SIG-M5 treated with dmso at 0.1 percent for 504 hours (cell line): Measurements from ENCODE around the gene MAGI2.

ENCODE experiments used
- DNase-seq: peaks from one replicate; lab custom pipeline; 2025; ENCODE audit not compliant: unreplicated experiment; lab: John Stamatoyannopoulos, UW

The MAGI2 gene

GRCh38 chr7:78967046-78967445 lies 486.4 kb downstream of the MAGI2 start:
- DNase-seq = no peak

GRCh38 chr7:78959477-78959876 lies 494.0 kb downstream of the MAGI2 start:
- DNase-seq = no peak

- no peak for DNase-seq
Measured at GRCh38 chr7:78955329-78955728, 498.1 kb downstream of the MAGI2 start.

GRCh38 chr7:78953726-78954363 lies 499.6 kb downstream of the MAGI2 start:
- no peak for DNase-seq

DNA sequence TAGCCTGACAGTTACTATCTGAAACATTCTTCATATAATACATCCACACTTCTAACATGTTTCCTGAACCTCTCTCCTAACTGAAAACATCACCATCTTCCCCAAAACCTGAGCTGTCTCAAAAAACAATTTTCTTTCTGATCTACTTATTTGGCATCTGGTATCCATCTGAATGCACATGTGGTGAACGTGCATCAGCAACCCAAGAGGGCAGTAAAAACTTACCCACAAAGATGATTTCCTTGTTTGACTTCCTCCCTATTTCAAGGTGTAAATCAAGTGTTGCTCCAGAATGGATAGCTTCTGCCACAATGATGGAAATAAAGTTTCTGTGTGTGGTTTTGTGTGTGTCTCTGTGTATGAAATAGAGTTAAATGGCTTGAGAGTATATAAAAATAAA lies 500.4 kb downstream of the MAGI2 start:
- DNase-seq = no peak

DNA sequence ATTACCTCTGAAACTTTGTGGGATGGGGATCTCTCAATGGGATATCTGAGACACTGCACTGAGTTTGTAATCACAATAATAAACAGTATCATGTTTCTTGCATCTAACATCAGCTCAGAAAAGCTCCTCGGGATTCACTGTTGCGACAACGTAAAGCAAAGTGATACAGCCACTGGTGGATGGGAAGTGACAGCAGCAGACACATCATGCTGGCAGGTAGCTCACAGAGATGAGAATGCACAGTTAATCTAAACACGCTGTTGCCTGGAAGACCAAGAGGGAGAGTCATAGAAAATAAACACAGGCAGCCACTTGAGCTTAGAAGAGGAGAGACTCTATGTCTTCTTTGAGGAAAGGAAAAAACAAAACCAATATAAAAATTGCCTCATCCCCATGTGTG lies 513.8 kb downstream of the MAGI2 start:
- no peak for DNase-seq

GRCh38 chr7:78924581-78924980 lies 528.9 kb downstream of the MAGI2 start:
- DNase-seq = peak; percentile 5

DNA sequence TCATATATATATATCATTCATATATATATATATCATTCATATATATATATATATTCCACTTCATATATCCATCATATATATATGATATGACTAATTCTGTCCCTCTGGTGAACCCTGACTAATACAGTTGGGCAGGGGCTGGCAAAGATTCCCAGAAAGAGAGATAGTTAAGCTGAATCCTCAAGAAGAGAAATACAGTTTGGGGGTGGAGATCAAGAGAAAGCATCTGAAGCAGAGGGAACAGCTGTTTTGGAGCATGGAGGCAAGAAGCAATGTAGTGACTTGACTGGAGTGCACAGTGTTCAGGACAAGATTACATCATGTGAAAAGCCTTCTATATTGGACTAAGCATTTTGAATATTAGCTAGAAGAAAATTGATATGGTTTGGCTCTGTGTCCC lies 540.7 kb downstream of the MAGI2 start:
- no peak for DNase-seq

DNA sequence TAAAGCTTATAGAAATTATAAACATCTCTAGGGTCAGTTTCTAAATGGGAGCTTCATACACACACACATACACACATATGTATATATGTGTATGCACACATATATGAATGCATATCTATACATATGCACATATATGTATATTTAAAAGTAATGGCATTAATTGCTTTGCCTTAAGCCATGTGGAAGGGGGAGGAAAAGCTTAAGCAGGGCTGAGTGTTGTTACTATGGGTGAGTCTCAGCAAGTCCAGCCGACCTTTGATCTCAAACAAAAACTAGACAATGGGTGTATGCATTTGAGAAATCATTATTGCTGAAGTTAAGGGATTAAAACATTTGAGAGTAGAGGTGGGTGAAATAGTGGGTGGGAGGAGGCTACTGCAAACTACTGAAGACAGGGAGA lies 546.7 kb downstream of the MAGI2 start:
- no peak for DNase-seq

GRCh38 chr7:78905436-78905835 lies 548.0 kb downstream of the MAGI2 start:
- no peak for DNase-seq

DNA sequence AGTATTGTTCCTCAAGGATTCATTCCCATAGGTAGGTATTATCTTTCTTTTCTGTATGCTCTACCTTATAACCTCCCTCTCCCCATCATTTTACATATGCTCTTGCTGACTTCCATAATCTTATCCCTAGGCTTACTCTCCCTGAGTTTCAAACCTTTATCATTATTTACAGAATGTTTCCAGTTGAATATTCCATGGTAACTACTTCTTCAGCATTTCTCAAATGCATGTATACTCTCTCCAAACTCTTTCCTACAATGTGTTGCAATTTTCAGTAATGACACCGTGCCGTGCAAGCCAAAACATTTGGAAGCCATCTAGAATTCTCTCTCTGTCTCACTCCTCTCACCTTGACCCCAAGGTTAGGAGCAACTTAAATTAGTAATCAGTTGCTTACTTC lies 548.5 kb downstream of the MAGI2 start:
- DNase-seq = no peak

DNA sequence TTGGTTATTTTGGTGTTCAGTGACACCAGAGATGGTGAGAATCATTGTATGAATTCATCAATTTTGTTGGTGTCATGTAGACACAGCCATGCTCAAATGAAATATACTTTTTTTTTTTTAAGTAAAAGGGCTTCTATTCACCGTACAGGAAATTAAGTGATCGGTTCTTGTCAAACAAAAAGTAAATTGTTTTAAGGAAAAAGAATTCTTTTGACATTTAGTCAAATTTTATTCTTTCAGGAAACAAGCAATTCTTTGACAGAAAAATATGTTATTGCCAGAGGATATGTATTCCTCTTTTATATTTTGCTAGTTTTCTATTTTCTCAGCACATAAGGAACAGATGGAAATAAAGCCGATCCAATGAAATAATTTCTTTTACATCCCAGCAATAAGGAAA lies 551.9 kb downstream of the MAGI2 start:
- DNase-seq = no peak

DNA sequence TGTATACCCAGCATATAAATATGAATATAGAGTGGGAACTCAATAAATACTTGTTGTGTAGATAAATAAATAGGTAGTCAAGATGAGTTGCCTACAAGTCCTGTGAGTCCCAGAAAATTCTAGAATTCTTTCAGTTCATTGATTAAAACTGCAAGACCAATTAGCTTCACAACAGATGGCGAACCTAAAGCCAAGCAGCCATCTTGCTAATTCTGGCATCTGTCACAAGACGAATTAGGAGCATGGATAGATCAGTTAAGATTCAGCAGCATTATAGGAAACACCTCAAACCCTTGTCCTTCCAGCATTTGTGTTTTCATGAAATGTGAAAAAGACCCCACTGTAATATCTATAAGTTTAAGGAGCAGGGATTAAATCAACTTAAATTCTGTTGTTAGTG lies 552.7 kb downstream of the MAGI2 start:
- DNase-seq = no peak

DNA sequence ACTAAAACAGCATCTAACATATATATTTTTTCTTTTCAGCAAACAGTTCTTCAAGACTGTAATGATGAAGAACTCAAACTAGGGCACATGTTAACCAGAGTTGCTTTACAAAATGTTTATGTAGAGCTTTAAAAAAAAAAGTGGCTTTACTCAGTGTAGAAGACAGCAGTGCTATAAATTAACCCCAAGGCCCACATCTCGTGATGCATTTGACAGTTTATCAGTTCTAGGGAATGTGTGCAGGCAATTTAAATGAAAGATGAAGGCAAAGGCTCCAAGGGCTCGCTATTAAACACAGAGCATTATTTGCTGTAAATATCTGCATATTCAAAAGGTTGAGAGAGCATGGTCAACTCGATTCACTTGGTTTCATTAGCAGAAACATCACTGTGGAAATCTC lies 558.1 kb downstream of the MAGI2 start:
- no peak for DNase-seq

DNA sequence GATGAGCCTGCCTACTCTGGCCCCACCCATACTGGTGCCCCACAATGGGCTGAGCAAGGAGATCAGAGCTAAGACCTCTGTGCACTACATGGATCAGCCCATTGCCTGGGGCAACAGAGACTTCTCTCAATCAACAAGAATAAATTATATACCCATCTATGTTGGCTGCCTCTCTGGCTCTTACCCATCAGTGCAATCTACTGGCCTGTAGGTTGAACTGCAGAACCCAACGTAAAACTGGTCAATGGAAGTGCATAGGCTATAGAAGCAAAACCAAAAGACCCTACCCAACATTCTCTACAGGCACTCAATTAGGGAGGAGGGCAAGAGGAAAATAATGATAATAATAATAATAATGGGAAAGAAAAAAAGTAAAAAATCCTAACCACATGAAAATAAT lies 574.3 kb downstream of the MAGI2 start:
- no peak for DNase-seq

- no peak for DNase-seq
Measured at GRCh38 chr7:78873117-78873516, 580.4 kb downstream of the MAGI2 start.

DNA sequence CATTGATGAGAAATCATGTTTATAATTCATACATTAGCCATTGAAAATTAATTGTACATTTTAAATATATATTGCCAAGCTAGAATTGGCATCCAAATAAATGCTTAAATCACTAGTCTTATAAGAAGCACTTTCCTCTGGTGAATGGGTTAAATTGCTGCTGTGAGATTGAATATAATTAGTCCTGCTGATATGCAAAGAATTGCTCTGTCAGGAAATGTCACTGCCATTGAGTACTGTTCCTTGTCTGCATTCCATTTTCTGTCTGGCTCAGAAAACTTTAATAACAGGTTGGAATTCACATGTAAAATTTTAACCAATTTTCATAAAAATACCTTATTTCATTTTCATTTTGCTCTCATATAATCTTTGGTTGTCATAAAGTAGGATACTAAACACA lies 589.1 kb downstream of the MAGI2 start:
- DNase-seq = no peak

GRCh38 chr7:78863281-78863680 lies 590.2 kb downstream of the MAGI2 start:
- DNase-seq = no peak

DNA sequence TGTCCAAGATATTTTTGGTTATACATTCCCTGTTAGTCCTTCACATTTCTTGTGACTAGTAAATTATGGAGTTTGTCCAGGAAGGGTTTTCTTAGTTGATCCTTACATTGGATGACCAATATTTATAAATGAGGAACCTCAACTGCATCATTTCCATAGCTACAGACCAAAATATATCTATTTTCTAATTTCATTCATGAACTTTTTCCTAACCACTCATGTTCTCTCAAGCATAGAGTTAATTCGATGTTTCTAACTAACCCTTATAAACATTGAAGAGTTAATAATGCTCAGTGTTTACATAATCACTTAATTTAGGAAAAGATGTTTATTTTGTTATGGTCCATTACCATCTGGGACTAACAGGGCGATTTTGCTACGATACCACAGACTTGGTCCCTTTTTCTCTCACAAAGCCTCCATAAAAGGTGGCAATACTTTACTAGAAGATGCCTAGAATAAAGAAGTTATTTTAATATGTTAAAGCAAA lies 591.0 kb downstream of the MAGI2 start:
- no peak for DNase-seq

DNA sequence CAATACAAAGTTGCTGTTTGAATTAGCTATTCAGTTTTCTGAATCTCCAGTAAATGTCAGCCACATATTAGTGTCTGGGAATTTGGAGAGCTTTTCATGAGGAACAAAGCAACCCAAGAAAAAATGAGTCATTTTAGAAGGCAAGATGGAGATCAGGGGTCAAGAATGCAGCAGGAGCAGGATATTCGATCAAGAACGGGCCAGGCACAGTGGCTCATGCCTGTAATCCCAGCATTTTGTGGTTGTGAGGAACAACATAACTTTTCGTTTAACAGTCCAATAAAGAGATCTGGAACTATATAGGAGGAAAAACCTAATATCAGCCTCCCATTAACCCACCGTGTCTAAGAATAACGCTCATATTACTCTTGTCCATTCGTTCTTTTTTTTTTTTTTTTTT lies 600.5 kb downstream of the MAGI2 start:
- DNase-seq = no peak

GRCh38 chr7:78850093-78850740 lies 603.2 kb downstream of the MAGI2 start:
- DNase-seq = no peak

DNA sequence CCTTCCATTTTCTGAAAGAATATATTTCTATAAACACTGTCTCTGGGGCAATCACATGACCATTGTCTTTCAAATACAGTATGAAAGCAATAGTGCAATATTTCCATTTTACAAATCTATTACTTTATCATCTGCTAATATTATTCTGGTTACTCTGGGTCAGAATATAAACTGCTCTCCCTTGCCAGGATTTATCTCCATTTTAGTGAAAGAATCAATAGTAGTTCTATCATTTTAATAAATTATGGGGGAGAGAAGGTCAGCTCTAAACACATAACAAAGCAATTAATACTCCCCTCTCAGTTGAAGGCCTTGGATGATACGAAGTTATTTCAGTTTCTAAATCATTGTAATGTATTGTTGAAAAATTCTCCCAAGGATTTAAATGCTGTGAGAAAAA lies 608.3 kb downstream of the MAGI2 start:
- no peak for DNase-seq

- no peak for DNase-seq
Measured at GRCh38 chr7:78842068-78842467, 611.4 kb downstream of the MAGI2 start.
